Measurements from ENCODE around the gene IGFN1.

The IGFN1 gene

GRCh38 chr1:201221201-201221846 lies 30.7 kb downstream of the IGFN1 start:
- DNase-seq (ENCODE audit: insufficient read length) (no peak), FAIRE-seq (no peak)
- no peak for TF ChIP-seq TAF1 (IDR thresholded peaks at IDR 0.05; ENCODE audit: borderline replicate concordance, low read depth, low read length)
- TF ChIP-seq POLR2AphosphoS5 (IDR thresholded peaks at IDR 0.05; ENCODE audit: low read depth, low read length), result no peak
- TF ChIP-seq POLR2A (IDR thresholded peaks at IDR 0.05; ENCODE audit: low read depth, low read length), result no peak

- no peak for FAIRE-seq
- TF ChIP-seq POLR2AphosphoS5 (IDR thresholded peaks at IDR 0.05; ENCODE audit: low read depth, low read length) (no peak), TAF1 (IDR thresholded peaks at IDR 0.05; ENCODE audit: borderline replicate concordance, low read depth, low read length) (no peak), POLR2A (IDR thresholded peaks at IDR 0.05; ENCODE audit: low read depth, low read length) (no peak)
- no peak for DNase-seq (ENCODE audit: insufficient read length)
Measured at GRCh38 chr1:201222125-201222524, 31.5 kb downstream of the IGFN1 start.

GRCh38 chr1:201223852-201224665 lies 33.4 kb downstream of the IGFN1 start:
- no peak for TF ChIP-seq POLR2A (IDR thresholded peaks at IDR 0.05; ENCODE audit: low read depth, low read length)
- no peak for TF ChIP-seq POLR2AphosphoS5 (IDR thresholded peaks at IDR 0.05; ENCODE audit: low read depth, low read length)
- no peak for TF ChIP-seq TAF1 (IDR thresholded peaks at IDR 0.05; ENCODE audit: borderline replicate concordance, low read depth, low read length)
- FAIRE-seq (no peak), DNase-seq (ENCODE audit: insufficient read length) (no peak)

- DNase-seq (ENCODE audit: insufficient read length) (no peak), FAIRE-seq (no peak)
- TF ChIP-seq TAF1 (IDR thresholded peaks at IDR 0.05; ENCODE audit: borderline replicate concordance, low read depth, low read length) (no peak), POLR2A (IDR thresholded peaks at IDR 0.05; ENCODE audit: low read depth, low read length) (no peak), POLR2AphosphoS5 (IDR thresholded peaks at IDR 0.05; ENCODE audit: low read depth, low read length) (no peak)
Measured at GRCh38 chr1:201224666-201225370, 34.2 kb downstream of the IGFN1 start.

- FAIRE-seq, result no peak
- no peak for TF ChIP-seq TAF1 (IDR thresholded peaks at IDR 0.05; ENCODE audit: borderline replicate concordance, low read depth, low read length)
- no peak for TF ChIP-seq POLR2A (IDR thresholded peaks at IDR 0.05; ENCODE audit: low read depth, low read length)
- no peak for TF ChIP-seq POLR2AphosphoS5 (IDR thresholded peaks at IDR 0.05; ENCODE audit: low read depth, low read length)
- DNase-seq (ENCODE audit: insufficient read length), result no peak
Measured at GRCh38 chr1:201226178-201226514, 35.5 kb downstream of the IGFN1 start.

- no peak for TF ChIP-seq POLR2AphosphoS5 (IDR thresholded peaks at IDR 0.05; ENCODE audit: low read depth, low read length)
- no peak for TF ChIP-seq TAF1 (IDR thresholded peaks at IDR 0.05; ENCODE audit: borderline replicate concordance, low read depth, low read length)
- TF ChIP-seq POLR2A (IDR thresholded peaks at IDR 0.05; ENCODE audit: low read depth, low read length), result no peak
- FAIRE-seq, result no peak
- DNase-seq (ENCODE audit: insufficient read length), result no peak
Measured at GRCh38 chr1:201226859-201227488, 36.4 kb downstream of the IGFN1 start.

- FAIRE-seq (no peak), DNase-seq (ENCODE audit: insufficient read length) (no peak)
- no peak for TF ChIP-seq TAF1 (IDR thresholded peaks at IDR 0.05; ENCODE audit: borderline replicate concordance, low read depth, low read length)
- TF ChIP-seq POLR2AphosphoS5 (IDR thresholded peaks at IDR 0.05; ENCODE audit: low read depth, low read length), result no peak
- no peak for TF ChIP-seq POLR2A (IDR thresholded peaks at IDR 0.05; ENCODE audit: low read depth, low read length)
Measured at GRCh38 chr1:201228011-201228983, 37.7 kb downstream of the IGFN1 start.

GRCh38 chr1:201229095-201229494 lies 38.5 kb downstream of the IGFN1 start:
- FAIRE-seq, result no peak
- no peak for DNase-seq (ENCODE audit: insufficient read length)
- no peak for TF ChIP-seq POLR2A (IDR thresholded peaks at IDR 0.05; ENCODE audit: low read depth, low read length)
- TF ChIP-seq TAF1 (IDR thresholded peaks at IDR 0.05; ENCODE audit: borderline replicate concordance, low read depth, low read length), result no peak
- TF ChIP-seq POLR2AphosphoS5 (IDR thresholded peaks at IDR 0.05; ENCODE audit: low read depth, low read length), result no peak

GRCh38 chr1:201229771-201230635 lies 39.4 kb downstream of the IGFN1 start:
- TF ChIP-seq POLR2AphosphoS5 (IDR thresholded peaks at IDR 0.05; ENCODE audit: low read depth, low read length) (no peak), TAF1 (IDR thresholded peaks at IDR 0.05; ENCODE audit: borderline replicate concordance, low read depth, low read length) (no peak), POLR2A (IDR thresholded peaks at IDR 0.05; ENCODE audit: low read depth, low read length) (no peak)
- FAIRE-seq, result no peak
- no peak for DNase-seq (ENCODE audit: insufficient read length)
